ENCODE data around the gene MINDY1. TPM values are rescaled to one million over a fixed set of nuclear protein-coding genes. Genes with fewer than 3 reads are reported as not detected.

MINDY1 gene
- total RNA-seq, 1 experiment from 2014 or later, result 6.8 TPM

DNA sequence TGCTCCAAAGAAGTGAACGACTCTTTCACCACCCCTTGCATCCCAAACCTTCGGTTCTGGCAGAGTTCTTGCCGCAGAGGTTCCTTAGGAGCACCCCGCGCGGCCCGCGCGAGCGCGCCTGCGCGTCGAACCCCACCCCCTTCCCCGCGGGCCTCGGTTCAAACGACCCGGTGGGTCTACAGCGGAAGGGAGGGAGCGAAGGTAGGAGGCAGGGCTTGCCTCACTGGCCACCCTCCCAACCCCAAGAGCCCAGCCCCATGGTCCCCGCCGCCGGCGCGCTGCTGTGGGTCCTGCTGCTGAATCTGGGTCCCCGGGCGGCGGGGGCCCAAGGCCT lies 40.9 kb upstream of the MINDY1 start, which contains the start of gene C1orf56:
TSS of gene C1orf56 (plus strand) at position 161 of the 334 bp plus-strand sequence. CDS start at position 258, 97 bp downstream.
- Mint-ChIP-seq H3K27ac (peak within 1 kb of the TSS; percentile 95 to 99 (median 96)), H3K4me1 (peaks cover 17 to 19% of the 10 kb centered on the region in 2 experiments), H3K36me3 (ENCODE audit: insufficient read depth in 1 of 3, low read depth in 3 of 3) (peaks cover 0 to 15% (median 11%) of the 10 kb centered on the region in 3 experiments; a peak in 5 of 7 replicates), H3K27me3 (ENCODE audit: low read depth) (no peaks in the 10 kb centered on the region), H3K9me3 (no peaks in the 10 kb centered on the region), H3K4me3 (peak within 1 kb of the TSS; percentile 95 to 98)
- no peak within 1 kb of the TSS for H2BK12ac ChIP-seq (ENCODE audit: insufficient read length, low read depth, low read length)
- H3K56ac ChIP-seq (ENCODE audit: insufficient read length, low read depth, low read length), result no peak within 1 kb of the TSS
- H3K27ac ChIP-seq (ENCODE audit: insufficient read length, low read depth, low read length), result no peak within 1 kb of the TSS
- no CpG with 5 or more reads among the region's 29 CpGs for WGBS (ENCODE audit: extremely low coverage, insufficient read length, low lambda C conversion rate)
- no peak within 1 kb of the TSS for H3T11ph ChIP-seq (ENCODE audit: low read length)
- H3K79me1 ChIP-seq (ENCODE audit: insufficient read depth, low read depth, low read length, poor library complexity, severe bottlenecking), result no peaks in the 10 kb centered on the region
- no peak within 1 kb of the TSS for H2BK5ac ChIP-seq (ENCODE audit: insufficient read length, low read length)
- peak within 1 kb of the TSS; percentile 60 for H3K4me2 ChIP-seq (ENCODE audit: insufficient read depth, insufficient read length, low read length)
- H2BK15ac ChIP-seq (ENCODE audit: low read depth, low read length), result no peak within 1 kb of the TSS
- H2AK5ac ChIP-seq (ENCODE audit: insufficient read length, low read length), result no peak within 1 kb of the TSS
- H3K27me3 ChIP-seq (ENCODE audit: insufficient read depth, low read length), result no peaks in the 10 kb centered on the region
- H3K14ac ChIP-seq (ENCODE audit: insufficient read depth, low read length), result peak within 1 kb of the TSS; percentile 66
- TF ChIP-seq, protein P1, sequence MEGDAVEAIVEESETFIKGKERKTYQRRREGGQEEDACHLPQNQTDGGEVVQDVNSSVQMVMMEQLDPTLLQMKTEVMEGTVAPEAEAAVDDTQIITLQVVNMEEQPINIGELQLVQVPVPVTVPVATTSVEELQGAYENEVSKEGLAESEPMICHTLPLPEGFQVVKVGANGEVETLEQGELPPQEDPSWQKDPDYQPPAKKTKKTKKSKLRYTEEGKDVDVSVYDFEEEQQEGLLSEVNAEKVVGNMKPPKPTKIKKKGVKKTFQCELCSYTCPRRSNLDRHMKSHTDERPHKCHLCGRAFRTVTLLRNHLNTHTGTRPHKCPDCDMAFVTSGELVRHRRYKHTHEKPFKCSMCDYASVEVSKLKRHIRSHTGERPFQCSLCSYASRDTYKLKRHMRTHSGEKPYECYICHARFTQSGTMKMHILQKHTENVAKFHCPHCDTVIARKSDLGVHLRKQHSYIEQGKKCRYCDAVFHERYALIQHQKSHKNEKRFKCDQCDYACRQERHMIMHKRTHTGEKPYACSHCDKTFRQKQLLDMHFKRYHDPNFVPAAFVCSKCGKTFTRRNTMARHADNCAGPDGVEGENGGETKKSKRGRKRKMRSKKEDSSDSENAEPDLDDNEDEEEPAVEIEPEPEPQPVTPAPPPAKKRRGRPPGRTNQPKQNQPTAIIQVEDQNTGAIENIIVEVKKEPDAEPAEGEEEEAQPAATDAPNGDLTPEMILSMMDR (conservative IDR thresholded peaks at IDR 0.05), result no peak
- peak within 1 kb of the TSS; percentile 51 for H3K9ac ChIP-seq (ENCODE audit: extremely low read depth, insufficient read length, low read length)
- H4K8ac ChIP-seq (replicated peaks; ENCODE audit: insufficient read length, low read depth, low read length), result no peak within 1 kb of the TSS
- peak within 1 kb of the TSS; percentile 12 for H3K18ac ChIP-seq (ENCODE audit: insufficient read length, low read depth, low read length)
- no peak within 1 kb of the TSS for H2BK20ac ChIP-seq (ENCODE audit: low read depth, low read length, poor library complexity, severe bottlenecking)
- no peak within 1 kb of the TSS for H4K5ac ChIP-seq (ENCODE audit: insufficient read length, low read depth, low read length)
- no peak within 1 kb of the TSS for H2BK120ac ChIP-seq (ENCODE audit: low read depth, low read length, poor library complexity, severe bottlenecking)
- H2AFZ ChIP-seq (ENCODE audit: low read length), result peak within 1 kb of the TSS; percentile 83
- H3K79me2 ChIP-seq (ENCODE audit: insufficient read depth, low read length), result no peaks in the 10 kb centered on the region
- no peak within 1 kb of the TSS for H3K4ac ChIP-seq (ENCODE audit: low read depth, low read length)
- H3K23ac ChIP-seq (ENCODE audit: insufficient read length, low read depth, low read length), result no peak within 1 kb of the TSS
- DNase-seq, result peak; percentile 79
- no peaks in the 10 kb centered on the region for H3K9me3 ChIP-seq (ENCODE audit: control insufficient read depth, low read depth, low read length)
- no peaks in the 10 kb centered on the region for H4K20me1 ChIP-seq (ENCODE audit: control insufficient read depth, insufficient read depth, insufficient read length)
- peaks cover 4% of the 10 kb centered on the region for H3K23me2 ChIP-seq (ENCODE audit: insufficient read length, low read depth, low read length, poor library complexity, severe bottlenecking)
- H4K91ac ChIP-seq (ENCODE audit: insufficient read length, low read depth, low read length), result no peak within 1 kb of the TSS
- H3K4me1 ChIP-seq (ENCODE audit: insufficient read depth, low read length), result no peaks in the 10 kb centered on the region; the same call in 1 of the 2 replicates
